ENCODE results near the gene MYL11. TPM values are rescaled to one million over a fixed set of nuclear protein-coding genes. Genes with fewer than 3 reads are reported as not detected.

MYL11 gene
- total RNA-seq, 1 experiment from 2014 or later = not detected

GRCh38 chr16:30397776-30398660 lies 23.4 kb downstream of the MYL11 start:
- no peaks in the 10 kb centered on the region for H4K20me1 ChIP-seq (ENCODE audit: insufficient read depth)
- TF ChIP-seq YY1 (IDR thresholded peaks at IDR 0.05; ENCODE audit: extremely low read depth, insufficient replicate concordance, low read depth, low read length) (no peak), CBX3 (IDR thresholded peaks at IDR 0.05; ENCODE audit: low read depth) (no peak), SP1 (IDR thresholded peaks at IDR 0.05; ENCODE audit: low read depth) (no peak), EGR1 (IDR thresholded peaks at IDR 0.05; ENCODE audit: low read depth) (no peak)
- intact Hi-C loops (cut with micrococcal nuclease) = no loop called here
- ChIA-PET POLR2A (interaction anchor here (1.1 kb wide), 1 partner anchor 9 kb away, joined by 3 read pairs; the partner anchor contains the start of gene ZNF771), RAD21 (ENCODE audit: low non-redundant PET in 1 of 2, low total read pairs in 2 of 2, uncharacterized antibody in 2 of 2, unreplicated experiment in 2 of 2) (no interaction called here), CTCF (no interaction called here)
- no peaks in the 10 kb centered on the region for H3K9me3 ChIP-seq (ENCODE audit: control insufficient read depth in 1 of 2, insufficient read depth in 1 of 2, low read depth in 1 of 2, low read length in 2 of 2)
- no peaks in the 10 kb centered on the region for H3K9me2 ChIP-seq (ENCODE audit: insufficient read depth)
- no peak overlapping the region for H2AFZ ChIP-seq (ENCODE audit: low read depth, low read length, poor library complexity, severe bottlenecking)
- ATAC-seq (no peak), DNase-seq (ENCODE audit: low read depth, low spot score) (no peak)
- no TSS peak for BruUV-seq (replicated peaks)
- no peak overlapping the region for H3K4me3 ChIP-seq (replicated peaks in 1 of 2; ENCODE audit: low read depth in 1 of 2, low read length in 2 of 2)
- peaks cover 2 to 18% of the 10 kb centered on the region in 2 experiments; a peak in 3 of 4 replicates for H3K36me3 ChIP-seq (ENCODE audit: control insufficient read depth in 1 of 2, insufficient read depth in 2 of 2, low read length in 2 of 2)
- peaks cover 37 to 63% of the 10 kb centered on the region in 2 experiments for H3K4me1 ChIP-seq (ENCODE audit: control insufficient read depth in 1 of 2, insufficient read depth in 2 of 2, low read length in 2 of 2)
- H3K27ac ChIP-seq (ENCODE audit: low read depth, low read length) = no peak overlapping the region; the same call in 1 of the 2 replicates
- H3K9ac ChIP-seq (ENCODE audit: low read length) = no peak overlapping the region
- peaks cover 25% of the 10 kb centered on the region for H3K79me2 ChIP-seq (ENCODE audit: insufficient read depth, low read length)
- H3K4me2 ChIP-seq (ENCODE audit: low read length) = no peak overlapping the region
- H3K27me3 ChIP-seq (ENCODE audit: insufficient read depth, low read length) = no peaks in the 10 kb centered on the region

GRCh38 chr16:30398661-30399434 lies 24.2 kb downstream of the MYL11 start:
- POLR2A ChIA-PET = interaction anchor here (2.0 kb wide), 1 partner anchor 28 kb away, joined by 7 read pairs; the partner anchor contains the start of gene TBC1D10B
- Histone ChIP-seq H3K36me3 (ENCODE audit: control insufficient read depth in 1 of 2, insufficient read depth in 2 of 2, low read length in 2 of 2) (peaks cover 2 to 18% of the 10 kb centered on the region in 2 experiments; a peak in 3 of 4 replicates), H3K4me3 (replicated peaks in 1 of 2; ENCODE audit: low read depth in 1 of 2, low read length in 2 of 2) (no peak overlapping the region), H3K27ac (ENCODE audit: low read depth, low read length) (peak overlapping the region; percentile 72), H3K9me3 (ENCODE audit: control insufficient read depth in 1 of 2, insufficient read depth in 1 of 2, low read depth in 1 of 2, low read length in 2 of 2) (no peaks in the 10 kb centered on the region), H4K20me1 (ENCODE audit: insufficient read depth) (no peaks in the 10 kb centered on the region), H3K9me2 (ENCODE audit: insufficient read depth) (no peaks in the 10 kb centered on the region), H2AFZ (ENCODE audit: low read depth, low read length, poor library complexity, severe bottlenecking) (no peak overlapping the region), H3K4me2 (ENCODE audit: low read length) (no peak overlapping the region), H3K27me3 (ENCODE audit: insufficient read depth, low read length) (no peaks in the 10 kb centered on the region), H3K79me2 (ENCODE audit: insufficient read depth, low read length) (peaks cover 25% of the 10 kb centered on the region), H3K9ac (ENCODE audit: low read length) (no peak overlapping the region), H3K4me1 (ENCODE audit: control insufficient read depth in 1 of 2, insufficient read depth in 2 of 2, low read length in 2 of 2) (peaks cover 34 to 58% of the 10 kb centered on the region in 2 experiments)
- ATAC-seq (no peak), DNase-seq (ENCODE audit: low read depth, low spot score) (no peak)
- CTCF ChIA-PET = no interaction called here
- TF ChIP-seq EZH2 (IDR thresholded peaks at IDR 0.05) (no peak), FOSL1 (IDR thresholded peaks at IDR 0.05; ENCODE audit: low read depth) (no peak), SIN3A (IDR thresholded peaks at IDR 0.05; ENCODE audit: low read depth) (no peak), POLR2A (IDR thresholded peaks at IDR 0.05; ENCODE audit: borderline replicate concordance, extremely low read depth, insufficient read depth, insufficient read length) (no peak)
- no TSS peak for BruUV-seq (replicated peaks)
- RAD21 ChIA-PET (ENCODE audit: low non-redundant PET in 1 of 2, low total read pairs in 2 of 2, uncharacterized antibody in 2 of 2, unreplicated experiment in 2 of 2) = no interaction called here
- intact Hi-C loops (cut with micrococcal nuclease) = no loop called here
